PC-9 (cell line): ENCODE data around the gene RHCE.
"Not testable (repeated sequence)": the region's sequence is repeated elsewhere in the genome, so short reads cannot be mapped to it uniquely, and the experiment has no call there.

ENCODE experiments used
- CTCF ChIP-seq: fragments of 200-600 bp; sonication (generic); conservative IDR thresholded peaks from 2 replicates; pipeline ENCODE4 v1.6.1; 2017; ENCODE audit warnings: mixed run types, antibody characterized with exemption, mild to moderate bottlenecking, moderate library complexity
- EZH2 ChIP-seq: fragments of 200-600 bp; sonication (generic); IDR thresholded peaks from 2 replicates; pipeline ENCODE4 v1.8.0; 2017; ENCODE audit warnings: antibody characterized with exemption, low read depth

DNA sequence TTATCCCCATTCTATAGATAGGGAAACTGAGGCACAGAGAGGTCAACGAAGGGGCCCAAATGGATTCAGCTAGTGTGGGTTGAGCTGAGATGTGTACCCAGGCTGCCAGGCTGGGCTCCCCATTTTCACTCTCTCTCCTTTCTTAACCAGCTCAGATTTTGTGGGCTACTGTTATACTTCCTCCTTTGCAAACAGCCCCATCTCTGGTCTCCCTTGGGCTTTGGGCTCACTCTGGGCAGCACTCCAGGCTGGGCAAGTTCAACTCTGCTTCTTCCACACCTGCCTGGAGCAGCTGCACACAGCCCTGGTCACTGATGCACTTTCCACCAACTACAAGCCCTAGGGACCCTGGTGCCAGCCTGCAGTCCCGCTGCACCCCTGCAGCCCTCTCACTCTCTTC, 22.5 kb downstream of the RHCE start:
- TF ChIP-seq CTCF, EZH2: not testable (repeated sequence)
